ENCODE results near the gene NPR2.

NPR2 gene

GRCh38 chr9:35801328-35802128, 10.1 kb downstream of the NPR2 start:
- DNase-seq, result no peak

GRCh38 chr9:35806101-35806500, 14.7 kb downstream of the NPR2 start:
- no peak for DNase-seq

GRCh38 chr9:35808433-35808832, 17.0 kb downstream of the NPR2 start:
- no peak for DNase-seq

- DNase-seq, result no peak
Observed at GRCh38 chr9:35810122-35810521, 18.7 kb downstream of the NPR2 start.

- DNase-seq, result no peak
Observed at GRCh38 chr9:35811381-35812024, 20.1 kb downstream of the NPR2 start.

- peak; percentile 95 for DNase-seq
Observed at GRCh38 chr9:35812025-35812602, 20.7 kb downstream of the NPR2 start, which contains the start of gene SPAG8. SPAG8 (minus strand) TSS chr9:35812262; CDS start chr9:35812147, 115 bp downstream.

- peak; percentile 51 for DNase-seq
Observed at GRCh38 chr9:35813434-35814105, 22.2 kb downstream of the NPR2 start.

GRCh38 chr9:35814106-35814840, 22.9 kb downstream of the NPR2 start:
- peak; percentile 7 for DNase-seq

- peak; percentile 99 for DNase-seq
Observed at GRCh38 chr9:35814841-35815543, 23.6 kb downstream of the NPR2 start, which contains the start of gene HINT2. HINT2 (minus strand) TSS chr9:35815042; CDS start chr9:35814979, 63 bp downstream.

- DNase-seq, result no peak
Observed at GRCh38 chr9:35816708-35817107, 25.3 kb downstream of the NPR2 start.

- no peak for DNase-seq
Observed at GRCh38 chr9:35818341-35818740, 26.9 kb downstream of the NPR2 start.

GRCh38 chr9:35820076-35820475, 28.7 kb downstream of the NPR2 start:
- DNase-seq, result no peak

GRCh38 chr9:35822926-35823325, 31.5 kb downstream of the NPR2 start:
- no peak for DNase-seq

GRCh38 chr9:35826071-35826701, 34.8 kb downstream of the NPR2 start:
- peak; percentile 40 for DNase-seq

GRCh38 chr9:35827486-35827885, 36.1 kb downstream of the NPR2 start:
- no peak for DNase-seq

- peak; percentile 34 for DNase-seq
Observed at GRCh38 chr9:35828716-35829083, 37.3 kb downstream of the NPR2 start, which contains the start of gene FAM221B. FAM221B (minus strand) TSS chr9:35828732; CDS start chr9:35826161, 2,571 bp downstream.

GRCh38 chr9:35829084-35829763, 37.8 kb downstream of the NPR2 start, which contains the start of gene TMEM8B:
TMEM8B (plus strand) TSS chr9:35829228; CDS start chr9:35829448, 220 bp downstream.
- DNase-seq, result peak; percentile 95

- DNase-seq, result no peak
Observed at GRCh38 chr9:35829764-35830096, 38.3 kb downstream of the NPR2 start.

GRCh38 chr9:35831040-35831439, 39.6 kb downstream of the NPR2 start:
- DNase-seq, result no peak

- DNase-seq, result no peak
Observed at GRCh38 chr9:35832814-35833213, 41.4 kb downstream of the NPR2 start.
